ENCODE results near the gene IL18RAP.
A peak's percentile ranks its signal among the peaks of the same experiment; 100 is the strongest.

IL18RAP gene

GRCh38 chr2:102460467-102460866 lies 37.5 kb downstream of the IL18RAP start:
- DNase-seq (ENCODE audit: low read depth), result no peak

DNA sequence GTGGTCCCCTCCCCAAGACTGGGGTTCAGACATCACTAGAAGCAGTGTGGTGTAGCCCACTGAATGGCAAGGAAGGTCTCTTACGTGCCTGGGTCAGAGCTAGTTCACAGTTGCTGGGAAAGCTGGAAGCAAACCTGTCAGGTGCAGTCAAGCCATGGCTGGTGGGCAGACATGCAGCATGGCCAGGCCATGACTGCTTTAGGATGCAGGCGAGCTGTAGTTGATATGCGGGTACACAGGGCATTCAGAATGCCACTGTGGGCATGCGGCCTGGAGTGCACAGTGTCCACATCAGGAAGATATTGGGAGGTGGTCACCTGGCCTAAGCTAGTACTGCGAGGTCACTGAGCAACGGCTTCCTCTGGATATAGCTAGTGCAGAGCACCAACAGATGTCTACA lies 38.2 kb downstream of the IL18RAP start:
- no peak for DNase-seq (ENCODE audit: low read depth)

GRCh38 chr2:102463160-102463559 lies 40.2 kb downstream of the IL18RAP start:
- DNase-seq (ENCODE audit: low read depth), result no peak

DNA sequence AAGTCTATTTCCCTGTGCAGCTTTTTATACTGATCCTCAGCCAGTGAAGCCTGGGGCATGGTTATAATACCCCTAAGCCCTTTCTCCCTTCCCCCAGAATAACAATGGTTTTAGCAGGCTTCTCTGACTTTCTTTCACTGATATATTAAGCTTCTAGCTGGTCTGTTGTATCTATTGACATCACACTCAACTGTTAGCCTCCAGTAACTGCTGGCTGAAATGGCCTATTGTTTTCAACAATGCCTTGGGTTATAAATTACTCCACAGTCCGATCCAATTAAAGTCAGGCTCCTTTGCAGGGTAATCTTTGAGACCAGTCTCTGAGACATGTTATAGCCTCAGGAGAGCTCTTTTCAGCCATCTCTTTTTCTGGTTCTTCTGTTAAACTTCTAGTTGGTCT lies 47.2 kb downstream of the IL18RAP start:
- DNase-seq (ENCODE audit: low read depth), result no peak

- peak; percentile 38 for DNase-seq (ENCODE audit: low read depth)
Measured at GRCh38 chr2:102473020-102473419, 50.1 kb downstream of the IL18RAP start, which contains the start of gene SLC9A4. Gene SLC9A4 (plus strand): TSS chr2:102473226. CDS start chr2:102473760, 534 bp downstream.

DNA sequence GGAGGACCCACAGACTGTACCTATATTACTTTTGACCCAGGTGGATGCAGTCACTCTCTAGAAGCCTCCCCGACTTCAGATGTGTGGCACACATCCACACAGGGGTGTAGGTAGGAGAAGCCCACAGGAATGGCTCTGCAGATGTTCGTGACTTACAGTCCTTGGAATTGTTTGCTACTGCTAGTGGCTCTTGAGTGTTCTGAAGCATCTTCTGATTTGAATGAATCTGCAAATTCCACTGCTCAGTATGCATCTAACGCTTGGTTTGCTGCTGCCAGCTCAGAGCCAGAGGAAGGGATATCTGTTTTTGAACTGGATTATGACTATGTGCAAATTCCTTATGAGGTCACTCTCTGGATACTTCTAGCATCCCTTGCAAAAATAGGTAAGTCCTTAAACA lies 50.7 kb downstream of the IL18RAP start:
- no peak for DNase-seq (ENCODE audit: low read depth)

- no peak for DNase-seq (ENCODE audit: low read depth)
Measured at GRCh38 chr2:102474785-102475184, 51.8 kb downstream of the IL18RAP start.

- DNase-seq (ENCODE audit: low read depth), result no peak
Measured at GRCh38 chr2:102478686-102479470, 55.9 kb downstream of the IL18RAP start.

GRCh38 chr2:102480285-102481195 lies 57.6 kb downstream of the IL18RAP start:
- no peak for DNase-seq (ENCODE audit: low read depth)

DNA sequence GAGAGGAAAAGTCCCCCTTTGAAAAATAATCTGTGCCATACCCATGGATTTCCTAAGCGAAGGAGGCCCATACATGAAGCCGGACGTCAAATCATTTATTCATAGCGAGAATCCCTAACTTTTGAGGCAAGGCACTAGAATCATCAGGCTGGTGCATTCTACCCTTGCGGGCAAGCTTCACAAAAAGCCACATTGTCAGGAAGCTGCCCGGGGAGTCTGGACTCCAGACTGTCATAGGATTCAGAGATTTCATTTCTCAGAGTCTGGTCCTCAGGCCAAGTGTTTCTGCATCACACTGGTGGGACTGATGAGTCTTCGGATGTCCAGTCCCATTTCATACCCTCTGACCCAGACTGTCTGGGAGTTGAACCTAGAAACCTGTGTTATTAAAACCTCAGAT lies 59.0 kb downstream of the IL18RAP start:
- no peak for DNase-seq (ENCODE audit: low read depth)

DNA sequence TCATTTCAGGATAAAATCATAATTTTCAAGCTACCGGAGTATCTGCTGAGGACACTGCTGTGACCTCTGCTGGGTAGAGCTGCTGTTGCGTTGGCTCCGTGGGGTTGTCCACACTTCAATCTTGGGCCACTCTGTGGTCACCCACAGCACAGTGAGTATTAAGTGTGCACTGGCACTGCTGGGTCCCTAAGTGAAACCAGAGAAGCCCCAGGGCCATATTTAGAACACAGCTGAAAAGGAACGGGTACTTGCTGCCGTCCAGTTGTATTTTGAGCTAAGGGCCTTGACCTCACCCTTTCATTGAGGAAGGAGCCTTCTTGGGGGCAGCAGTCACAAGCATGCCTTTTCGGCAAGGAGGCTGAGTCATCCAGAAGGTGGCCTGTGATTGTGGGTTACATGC lies 60.1 kb downstream of the IL18RAP start:
- no peak for DNase-seq (ENCODE audit: low read depth)

GRCh38 chr2:102484310-102485061 lies 61.5 kb downstream of the IL18RAP start:
- DNase-seq (ENCODE audit: low read depth), result no peak

DNA sequence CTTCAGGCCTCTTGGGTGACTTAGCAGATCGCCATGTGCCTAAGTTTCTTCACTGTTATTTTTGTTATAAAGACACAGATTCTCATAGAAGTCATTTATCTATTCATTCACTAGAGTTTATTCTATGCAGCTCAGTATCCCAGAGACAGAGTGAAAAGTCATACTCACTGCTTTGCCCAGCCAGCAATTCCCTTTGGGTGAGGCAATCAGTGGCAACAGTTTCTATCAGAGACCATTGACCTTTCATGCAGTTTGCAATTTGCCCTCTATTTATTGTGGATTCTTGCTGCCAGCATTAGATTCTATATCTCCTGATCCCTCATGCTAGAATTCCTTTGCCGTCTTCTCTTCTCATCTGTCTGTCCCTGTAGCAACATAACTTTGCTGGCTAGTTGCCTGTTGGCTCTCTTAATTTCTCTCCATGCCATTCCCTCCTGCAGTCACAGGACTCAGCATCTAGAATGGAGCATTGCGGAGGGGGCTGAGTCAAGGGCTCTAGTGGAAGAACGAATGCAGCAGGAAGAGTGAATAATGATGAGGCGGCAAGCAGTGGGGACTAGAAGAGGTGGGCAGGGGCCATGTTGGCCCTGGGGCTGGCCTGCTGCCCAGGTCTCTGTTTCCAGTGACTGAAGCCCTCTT lies 62.3 kb downstream of the IL18RAP start:
- DNase-seq (ENCODE audit: low read depth), result no peak

DNA sequence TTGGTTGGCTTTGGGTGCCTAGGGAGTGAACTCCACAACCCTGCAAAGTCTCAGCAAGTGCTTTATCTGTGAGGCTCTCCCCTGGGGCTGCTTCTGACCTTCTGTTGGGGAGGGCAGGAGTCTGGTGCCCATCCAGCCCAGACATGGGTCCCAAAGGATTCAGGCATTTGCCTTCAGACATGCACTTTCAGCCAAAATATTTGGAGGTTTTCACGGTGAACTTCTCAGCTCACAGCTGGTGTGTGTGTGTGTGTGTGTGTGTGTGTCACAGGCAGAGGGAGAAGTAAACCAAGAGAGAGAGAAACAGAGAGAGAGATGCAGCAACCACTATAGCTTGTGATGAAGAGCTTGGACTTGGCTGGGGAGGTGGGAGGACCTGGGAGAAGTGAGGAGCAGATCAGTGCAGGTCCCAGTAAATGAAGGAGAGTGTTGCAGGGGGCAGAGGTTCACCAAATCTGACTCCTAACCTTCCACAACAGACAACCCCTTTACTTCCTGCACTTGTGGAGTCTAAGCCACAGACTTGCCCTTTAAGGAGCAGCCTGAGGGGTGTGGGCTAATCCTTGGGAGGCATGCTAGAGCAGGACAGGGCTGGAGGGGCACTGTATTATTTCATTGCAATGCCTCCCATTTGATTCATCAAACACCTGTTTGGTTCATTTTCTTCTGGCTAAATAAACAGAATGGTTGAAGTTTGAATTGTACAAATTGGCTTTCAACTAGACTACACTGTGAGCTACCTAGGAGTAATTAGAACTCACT lies 64.2 kb downstream of the IL18RAP start:
- DNase-seq (ENCODE audit: low read depth), result no peak

DNA sequence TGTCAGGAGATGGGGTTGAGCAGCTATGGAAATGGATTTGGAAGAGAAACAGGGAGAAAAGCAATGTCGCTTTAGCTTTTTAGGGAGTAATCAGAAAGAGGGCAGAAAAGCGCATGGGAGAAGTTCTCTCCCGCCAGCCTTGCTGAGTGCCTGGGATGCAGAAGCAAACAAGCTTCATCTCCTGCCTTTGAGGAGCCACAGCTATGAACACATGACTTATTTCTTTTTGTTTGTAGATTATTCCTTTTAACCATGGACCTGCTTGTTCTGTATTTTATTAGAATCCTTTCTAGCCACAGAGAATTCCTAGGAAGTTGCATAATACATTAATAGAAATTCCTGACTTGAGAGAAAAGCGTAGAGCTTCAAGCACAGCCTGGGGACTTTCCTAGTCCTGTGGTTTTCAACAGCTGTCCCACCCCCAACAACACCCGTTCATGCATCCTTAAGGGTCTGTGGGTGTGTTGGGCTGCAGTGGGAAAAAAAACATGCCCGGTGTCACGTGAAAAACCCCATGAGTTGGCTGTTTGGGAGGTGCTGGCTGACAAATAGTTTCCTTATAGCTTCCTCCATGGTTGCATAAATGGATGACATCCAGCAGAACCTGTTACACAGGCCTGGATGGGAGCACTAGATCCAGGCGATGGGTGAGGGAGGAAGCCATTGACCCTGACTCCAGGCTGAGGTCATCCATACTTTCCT lies 65.0 kb downstream of the IL18RAP start:
- no peak for DNase-seq (ENCODE audit: low read depth)

DNA sequence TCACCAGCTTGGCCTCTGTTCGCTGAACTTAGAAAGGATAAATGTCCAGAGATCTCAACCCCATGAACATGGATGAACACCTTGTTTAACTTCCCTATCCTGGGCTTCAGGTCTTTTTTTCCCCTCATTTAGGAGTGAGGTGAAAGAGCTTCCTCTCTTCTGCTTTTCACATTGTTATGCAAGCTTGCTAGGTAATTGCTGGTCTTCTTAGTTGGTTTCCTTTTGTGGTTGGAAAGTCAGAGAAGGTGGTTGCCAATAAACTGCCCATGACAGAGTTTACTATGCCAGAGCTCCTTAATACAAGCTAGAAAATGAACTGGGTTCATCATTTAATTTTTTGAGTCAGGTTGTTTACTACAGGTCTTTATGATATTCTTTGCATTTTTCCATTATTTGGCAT lies 66.7 kb downstream of the IL18RAP start:
- DNase-seq (ENCODE audit: low read depth), result no peak

GRCh38 chr2:102492006-102492405 lies 69.0 kb downstream of the IL18RAP start:
- DNase-seq (ENCODE audit: low read depth), result no peak

DNA sequence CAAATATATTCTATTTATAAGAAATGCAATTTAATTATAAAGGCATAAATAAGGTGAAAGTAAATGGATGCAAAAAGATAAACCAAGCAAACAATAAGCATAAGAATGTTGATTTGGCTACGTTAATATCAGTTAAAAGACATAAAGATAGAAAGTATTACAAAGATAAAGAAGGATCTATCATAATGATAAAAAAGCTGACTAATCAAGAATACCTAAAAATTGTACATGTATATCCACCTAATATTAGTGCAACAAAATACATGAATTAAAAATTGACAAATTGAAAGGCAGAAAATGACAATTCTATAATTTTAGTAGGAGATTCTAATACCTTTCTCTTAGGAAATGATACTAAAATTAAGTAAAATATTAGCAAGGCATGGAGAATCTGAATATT lies 71.6 kb downstream of the IL18RAP start:
- DNase-seq (ENCODE audit: low read depth), result no peak

DNA sequence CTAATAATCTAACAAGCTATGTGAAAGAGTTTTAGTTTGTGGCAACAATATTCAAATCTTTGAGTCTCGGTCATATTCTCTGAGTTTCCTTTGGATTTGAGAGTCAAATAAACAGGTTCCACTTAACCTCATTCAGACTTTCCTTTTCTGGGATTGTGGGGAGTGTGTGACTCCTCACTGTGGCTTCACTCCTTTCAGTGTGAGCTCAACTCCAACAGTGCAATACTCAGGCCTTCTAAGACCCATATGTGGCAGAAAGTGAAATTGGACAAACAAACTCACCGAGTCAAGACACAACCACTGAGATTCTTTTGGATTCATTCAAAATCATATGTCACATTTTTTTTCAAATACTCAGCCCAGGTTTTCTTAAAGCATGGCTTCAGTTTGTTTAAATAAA lies 75.5 kb downstream of the IL18RAP start:
- no peak for DNase-seq (ENCODE audit: low read depth)

DNA sequence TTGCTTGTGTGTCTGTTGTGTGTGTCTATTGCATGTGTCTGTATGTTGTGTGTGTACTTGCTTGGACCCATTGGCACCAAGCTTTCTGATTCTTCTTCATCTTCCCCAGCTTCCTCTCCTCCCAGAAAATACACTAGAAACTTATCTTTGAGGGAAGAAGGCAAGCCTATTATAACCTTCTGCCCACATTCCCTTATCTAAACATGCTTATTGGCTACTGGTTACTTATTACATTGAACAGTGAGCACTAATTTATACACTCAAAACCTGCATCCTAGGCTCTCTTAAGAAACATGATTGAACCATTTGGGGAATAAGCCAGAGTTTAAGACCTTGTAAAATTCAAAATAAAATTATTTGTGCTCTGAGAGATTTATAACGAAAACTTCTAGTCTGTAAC lies 76.6 kb downstream of the IL18RAP start:
- DNase-seq (ENCODE audit: low read depth), result no peak

Data from activated gamma-delta T cell treated with anti-CD3 and anti-CD28 coated beads, Interleukin-2, amount 50 U/mL, for 16 hours (primary cell).